Activated CD4-positive, CD25-positive, alpha-beta regulatory T cell (primary cell): ENCODE measurements around the gene SH3GLB2.
"Not testable (repeated sequence)": the region's sequence is repeated elsewhere in the genome, so short reads cannot be mapped to it uniquely, and the experiment has no call there.

Source experiments
- DNase-seq, 4 experiments: peaks; one replicate each; lab custom pipeline; 2025; lab: John Stamatoyannopoulos, UW

Gene SH3GLB2

DNA sequence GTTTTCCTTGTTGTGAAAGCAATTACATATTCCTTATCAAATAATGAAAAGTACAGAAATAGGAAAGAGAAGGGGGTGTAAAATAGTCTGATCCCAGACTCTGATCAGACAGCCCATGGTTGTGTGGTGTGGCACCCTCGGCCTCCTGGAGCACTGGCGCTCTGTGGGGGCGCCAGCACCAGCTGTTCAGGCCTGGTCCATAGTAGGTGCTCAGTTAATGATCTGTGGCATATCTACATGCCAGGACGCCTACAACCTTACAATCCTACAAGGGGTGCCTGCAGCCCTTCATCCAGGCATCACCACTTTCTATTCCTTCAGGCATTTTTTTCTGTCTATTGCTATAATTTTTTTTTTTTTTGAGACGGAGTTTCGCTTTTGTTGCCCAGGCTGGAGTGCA lies 24.9 kb upstream of the SH3GLB2 start:
- no peak for DNase-seq

DNA sequence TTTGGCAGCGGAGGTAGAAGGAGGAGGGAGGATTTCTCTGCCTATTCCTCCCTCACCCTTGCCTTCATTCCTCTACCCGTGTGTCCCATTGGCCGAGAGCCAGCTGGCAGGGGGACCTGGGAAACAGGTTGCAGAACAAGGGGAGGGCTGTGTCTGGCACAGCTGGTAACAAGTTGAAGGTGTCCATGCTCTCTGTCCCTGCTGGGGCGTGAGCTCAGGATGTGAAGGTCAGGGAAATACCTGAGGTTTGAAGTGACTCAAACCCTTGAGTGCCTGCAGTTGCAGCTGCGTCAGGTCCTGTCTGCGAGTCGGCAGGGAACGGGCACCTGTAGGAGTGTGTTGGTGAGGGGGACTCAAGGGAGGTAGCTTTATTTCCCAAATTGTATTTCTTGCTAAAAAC lies 24.5 kb upstream of the SH3GLB2 start:
- DNase-seq = no peak

DNA sequence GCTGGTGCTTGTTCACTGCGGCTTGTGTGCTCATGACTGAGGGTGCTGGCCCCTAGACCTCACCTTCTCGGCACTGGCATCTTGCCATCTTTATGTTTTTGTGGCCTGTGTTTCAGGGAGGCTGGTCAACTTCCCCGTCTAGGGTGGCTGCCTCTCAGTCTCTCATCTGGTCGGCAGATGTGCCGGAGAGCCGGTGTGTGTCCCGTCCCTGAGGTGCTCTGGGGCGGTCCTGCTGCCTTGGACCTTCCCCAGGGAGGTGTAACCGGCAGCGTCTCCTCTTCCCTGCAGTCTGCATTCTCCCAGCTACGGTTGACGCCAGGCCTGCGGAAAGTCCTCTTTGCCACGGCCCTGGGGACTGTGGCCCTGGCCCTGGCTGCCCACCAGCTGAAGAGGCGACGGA lies 13.9 kb upstream of the SH3GLB2 start:
- no peak for DNase-seq

DNA sequence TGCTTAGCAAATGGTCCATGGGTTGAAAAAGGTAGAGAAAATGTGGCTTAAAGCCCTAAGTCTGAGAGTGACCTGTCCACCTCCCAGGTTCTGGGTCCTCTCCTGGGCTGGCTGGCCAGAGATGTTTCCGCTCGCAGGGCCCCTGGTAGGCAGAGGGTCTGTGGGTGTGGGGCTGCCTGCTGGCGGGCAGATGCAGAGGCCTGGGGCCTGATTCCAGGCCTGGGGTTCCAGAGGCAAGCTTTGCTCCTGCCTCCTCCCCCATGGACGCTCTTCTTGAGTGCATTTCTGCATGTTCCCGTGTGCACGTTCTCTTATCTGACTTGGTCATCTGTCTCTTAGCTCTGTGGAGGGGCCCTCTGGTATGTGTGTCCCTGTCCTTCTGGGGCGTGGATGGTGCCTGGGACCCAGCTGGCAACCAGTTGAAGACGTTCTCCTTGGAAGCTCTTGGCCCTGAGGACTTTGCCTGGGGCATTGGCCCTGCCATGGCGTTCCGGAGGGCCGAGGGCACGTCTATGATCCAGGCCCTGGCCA lies 12.0 kb upstream of the SH3GLB2 start:
- DNase-seq = no peak

DNA sequence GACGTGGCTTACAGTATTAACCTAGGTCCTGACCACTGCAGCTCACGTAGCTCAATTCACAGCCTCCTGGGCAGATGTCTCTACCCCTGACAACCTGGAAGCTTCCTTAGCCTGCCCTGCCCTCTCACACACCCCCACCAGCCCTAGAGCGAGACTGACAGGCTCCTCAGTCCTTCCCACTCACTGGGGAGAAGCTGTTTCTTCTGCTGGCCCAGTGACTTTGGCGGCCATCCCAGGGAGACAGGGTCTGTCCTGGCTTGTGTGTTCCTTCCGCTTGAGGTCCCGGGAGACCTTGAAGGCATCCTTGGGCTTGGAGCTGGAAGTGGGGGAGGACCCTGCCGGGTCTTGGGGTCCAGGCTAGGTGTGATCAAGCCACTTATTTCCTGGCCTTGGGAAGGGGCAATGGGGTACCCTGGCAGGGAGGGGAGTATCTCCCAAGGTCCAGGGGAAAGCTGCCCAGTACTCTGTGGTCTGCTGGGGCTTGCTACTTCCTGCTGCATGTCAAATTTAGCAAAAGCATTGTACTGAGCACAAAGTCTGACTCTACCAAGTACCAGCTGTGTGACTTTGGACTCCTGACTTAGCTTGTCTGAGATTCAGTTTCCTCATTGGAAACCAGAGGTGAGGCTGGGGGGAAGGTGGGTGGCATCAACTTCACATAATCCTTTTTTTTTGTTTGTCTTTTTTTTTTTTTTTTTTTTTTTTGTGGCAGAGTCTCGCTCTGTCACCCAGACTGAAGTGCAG lies 10.2 kb upstream of the SH3GLB2 start:
- DNase-seq = no peak

DNA sequence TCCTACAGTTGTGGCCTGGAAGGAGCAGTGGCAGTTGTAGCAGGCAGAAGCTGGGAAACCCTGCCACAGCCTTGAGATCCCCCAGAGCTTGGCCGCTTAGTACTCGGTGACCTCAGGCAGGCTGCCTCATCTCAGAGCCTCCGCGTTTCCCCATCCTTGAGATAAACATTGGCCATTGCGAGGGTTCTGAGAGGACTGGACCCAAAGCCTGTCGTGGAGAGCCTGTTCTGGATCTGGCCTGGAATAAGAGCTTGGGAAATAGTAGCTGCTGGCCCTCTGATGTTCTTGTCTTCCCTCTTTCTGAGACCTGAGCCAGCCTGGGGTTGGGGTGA lies 9.6 kb upstream of the SH3GLB2 start:
- no peak for DNase-seq

DNA sequence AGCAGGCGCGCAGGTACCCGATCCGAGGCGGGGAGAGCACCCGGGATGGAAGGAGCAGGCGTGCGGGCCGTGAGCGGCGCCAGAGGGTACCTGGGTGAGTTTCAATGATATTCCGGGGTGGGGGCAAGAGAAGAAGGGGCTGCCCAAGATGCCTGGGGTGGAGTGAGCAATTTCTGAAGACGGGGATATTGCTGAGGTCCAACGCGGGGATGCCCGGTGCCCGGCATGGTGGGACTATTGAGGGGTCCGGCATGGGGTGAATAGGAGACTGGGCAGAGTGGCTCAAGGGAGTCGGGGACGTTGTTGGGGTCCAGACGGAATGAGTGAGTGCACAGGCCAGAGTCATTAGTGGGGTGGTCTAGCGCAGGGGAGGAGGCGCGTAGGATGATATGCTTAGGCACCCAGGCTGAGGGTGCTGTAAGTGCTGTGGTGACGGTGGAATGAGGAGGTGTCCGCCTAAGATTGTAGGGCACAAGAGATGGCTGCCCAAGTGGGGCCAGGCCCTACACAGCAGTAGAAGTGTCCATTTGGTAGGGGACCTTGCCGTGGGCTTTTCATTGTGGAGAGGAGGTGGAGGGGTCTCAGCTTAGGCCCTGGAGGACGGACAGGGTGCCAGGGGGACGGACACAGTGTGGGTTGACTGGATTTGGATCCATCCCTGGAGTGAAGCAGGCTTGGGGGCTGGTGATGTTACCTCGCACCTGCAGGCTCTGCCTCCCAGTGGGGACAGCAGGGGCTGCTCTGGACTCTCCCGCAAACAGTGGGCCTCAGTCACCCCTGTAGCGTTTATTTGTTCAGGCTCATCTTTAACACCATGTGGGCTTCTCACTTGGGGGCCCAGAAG lies 9.0 kb upstream of the SH3GLB2 start:
- DNase-seq = no peak

DNA sequence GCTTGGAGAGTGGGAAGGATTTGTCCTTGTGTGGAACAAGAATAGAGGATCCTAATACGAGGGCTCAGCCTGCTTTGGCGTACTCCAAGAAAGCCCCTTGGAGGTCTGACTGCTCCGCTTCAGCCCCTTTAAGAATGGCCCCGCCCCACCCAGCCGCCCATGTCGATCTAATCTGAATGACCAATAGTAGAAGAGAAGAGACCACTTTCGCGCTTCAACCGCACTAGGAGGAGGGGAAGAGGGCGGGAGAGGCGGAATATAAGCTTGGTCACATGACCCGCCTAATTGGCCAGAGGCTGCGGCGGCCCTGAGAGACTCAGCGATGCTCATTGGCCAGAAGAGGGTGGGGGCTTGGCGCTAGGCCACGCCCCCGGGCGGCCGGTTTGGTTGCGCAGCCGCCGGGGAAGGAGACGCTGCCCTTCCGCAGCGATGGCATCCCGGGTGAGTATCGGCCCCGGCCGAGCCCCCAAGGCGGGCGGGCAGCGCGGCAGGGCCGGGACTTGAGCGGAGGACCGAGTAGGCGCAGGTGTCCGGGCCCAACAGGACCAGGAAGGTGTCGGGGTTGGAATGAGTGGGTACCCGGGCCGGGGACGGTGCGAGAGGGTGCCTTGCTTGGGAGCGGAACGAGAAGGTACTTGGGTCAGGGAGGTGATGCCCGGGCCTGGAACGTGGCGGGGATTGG lies 8.3 kb upstream of the SH3GLB2 start, which contains the start of gene MIGA2:
Gene MIGA2 (plus strand): TSS at position 386 of the 682 bp plus-strand sequence. CDS start 3,969 bp downstream, outside the sequence.
- DNase-seq = peak; percentile 84 to 88 (median 86)

- not testable (repeated sequence) for DNase-seq
These were observed 7.7 kb upstream of the SH3GLB2 start for GRCh38 chr9:129035838-129036237.

- DNase-seq = no peak
These were observed 5.1 kb upstream of the SH3GLB2 start for GRCh38 chr9:129033216-129033615.

DNA sequence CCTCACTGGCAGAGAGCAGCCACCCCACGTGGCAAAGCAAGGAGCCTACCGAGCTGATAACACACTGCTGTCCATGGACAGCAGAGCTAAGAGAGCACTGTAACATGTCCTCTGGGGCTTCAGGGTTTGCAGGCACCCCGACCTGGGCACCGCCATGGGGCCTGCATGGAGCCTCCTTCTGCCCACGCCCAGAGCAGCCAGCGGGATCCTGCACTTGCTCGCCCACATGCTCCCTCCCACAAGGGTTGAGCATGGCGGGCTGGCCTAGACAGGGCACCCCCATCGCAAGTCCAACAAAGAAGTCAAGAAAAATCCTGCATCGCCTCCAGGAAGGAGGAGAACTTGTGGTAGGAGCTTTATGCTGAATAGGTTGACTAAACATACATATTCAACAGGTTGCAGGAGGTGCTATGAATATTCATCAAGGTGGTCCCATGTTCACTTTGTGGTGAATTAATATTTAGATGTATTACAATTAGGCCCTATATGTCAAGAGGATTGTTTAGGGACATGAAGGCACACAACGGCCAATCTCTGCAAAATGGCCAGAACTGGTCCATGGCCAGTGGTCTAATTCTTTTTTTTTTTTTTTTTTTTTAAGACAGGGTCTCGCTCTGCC lies 4.5 kb upstream of the SH3GLB2 start:
- no peak for DNase-seq

- DNase-seq = no peak
These were observed 3.4 kb upstream of the SH3GLB2 start for GRCh38 chr9:129031514-129031913.

GRCh38 chr9:129030191-129030590 lies 2.1 kb upstream of the SH3GLB2 start:
- DNase-seq = no peak

DNA sequence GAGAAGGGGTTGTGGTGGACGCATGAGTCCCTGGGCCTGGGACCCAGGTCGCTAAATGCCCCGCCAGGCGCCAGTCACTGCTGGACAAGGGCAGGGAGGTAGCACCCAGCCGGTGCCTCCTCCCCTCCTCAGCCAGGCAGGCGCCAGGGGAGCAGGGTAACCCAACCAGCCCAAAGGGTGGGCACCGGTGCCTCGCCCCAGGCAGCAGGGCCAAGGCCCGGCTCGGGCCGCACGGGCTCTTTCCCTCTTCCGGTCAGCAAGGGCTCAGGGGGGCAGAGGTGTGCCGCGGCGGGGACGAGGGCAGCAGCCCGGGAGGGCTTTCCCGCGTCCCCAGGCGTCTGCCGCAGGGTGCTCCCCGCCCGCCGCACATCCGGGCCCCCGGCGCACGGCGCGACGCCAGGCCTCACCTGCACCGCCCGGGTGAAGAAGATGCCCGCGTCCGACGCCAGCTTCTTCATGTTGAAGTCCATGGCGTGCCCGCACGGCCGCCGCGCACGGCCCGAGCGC lies 393 bp downstream of the SH3GLB2 start:
- peak; percentile 54 to 80 (median 63) for DNase-seq

DNA sequence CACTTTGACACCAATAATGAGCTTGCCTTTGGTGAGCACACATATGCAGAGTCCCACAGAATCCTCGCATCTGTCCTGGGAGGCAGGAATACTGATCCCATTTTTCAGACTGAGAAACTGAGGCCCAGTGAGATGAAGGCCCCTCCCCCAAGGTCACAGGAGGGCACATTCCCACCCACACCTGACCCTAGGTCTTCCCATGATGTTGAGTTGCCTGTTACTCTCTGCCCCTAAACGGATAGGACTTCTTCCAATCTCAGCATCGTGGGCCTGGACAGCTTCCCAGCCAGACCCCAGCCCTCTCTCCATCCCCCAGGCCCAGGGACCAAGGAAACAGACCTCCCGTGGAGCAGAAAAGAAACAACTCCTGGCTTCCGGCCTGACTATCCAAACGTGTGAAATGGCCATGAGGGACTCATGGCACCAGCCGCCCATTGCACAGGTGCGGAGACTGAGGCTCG lies 877 bp downstream of the SH3GLB2 start:
- DNase-seq = no peak

DNA sequence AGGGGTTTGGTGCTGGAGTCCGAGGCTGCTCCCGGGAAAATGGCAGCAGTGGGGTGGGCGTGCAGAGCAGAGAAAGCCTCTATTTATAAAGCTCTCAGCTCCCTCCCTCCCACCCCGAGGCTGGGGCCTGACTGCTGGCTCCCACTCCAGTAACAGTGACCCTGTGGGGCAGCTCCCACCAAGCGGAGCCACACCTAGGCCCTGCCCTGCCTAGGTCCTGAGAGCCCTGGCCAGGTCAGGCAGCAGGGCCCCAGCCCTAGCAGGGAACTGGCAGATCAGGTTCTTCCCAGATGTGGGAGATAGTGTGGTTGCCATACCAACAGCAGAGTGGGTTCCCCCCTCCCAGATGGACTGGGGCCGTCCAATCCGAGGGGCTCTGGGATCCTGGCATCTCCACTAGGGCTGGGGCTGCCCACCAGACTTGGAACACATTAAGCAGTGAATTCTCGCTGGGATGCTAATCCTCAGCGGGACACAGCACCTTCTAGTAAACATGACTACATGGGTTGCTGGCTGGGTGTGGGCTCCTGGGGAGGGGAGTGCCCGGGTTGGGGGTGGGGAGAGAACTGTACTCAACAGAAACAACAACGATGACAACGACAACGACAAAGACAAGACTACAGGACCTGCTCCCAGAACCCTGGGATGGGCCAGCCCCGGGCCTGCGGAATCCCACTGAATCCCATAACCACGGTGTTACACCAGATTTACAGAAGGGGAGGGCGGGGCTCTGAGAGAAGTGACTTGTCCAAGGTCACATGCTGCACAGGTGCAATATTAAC lies 1.5 kb downstream of the SH3GLB2 start:
- no peak for DNase-seq

GRCh38 chr9:129023908-129024233 lies 4.3 kb downstream of the SH3GLB2 start:
- DNase-seq = no peak

DNA sequence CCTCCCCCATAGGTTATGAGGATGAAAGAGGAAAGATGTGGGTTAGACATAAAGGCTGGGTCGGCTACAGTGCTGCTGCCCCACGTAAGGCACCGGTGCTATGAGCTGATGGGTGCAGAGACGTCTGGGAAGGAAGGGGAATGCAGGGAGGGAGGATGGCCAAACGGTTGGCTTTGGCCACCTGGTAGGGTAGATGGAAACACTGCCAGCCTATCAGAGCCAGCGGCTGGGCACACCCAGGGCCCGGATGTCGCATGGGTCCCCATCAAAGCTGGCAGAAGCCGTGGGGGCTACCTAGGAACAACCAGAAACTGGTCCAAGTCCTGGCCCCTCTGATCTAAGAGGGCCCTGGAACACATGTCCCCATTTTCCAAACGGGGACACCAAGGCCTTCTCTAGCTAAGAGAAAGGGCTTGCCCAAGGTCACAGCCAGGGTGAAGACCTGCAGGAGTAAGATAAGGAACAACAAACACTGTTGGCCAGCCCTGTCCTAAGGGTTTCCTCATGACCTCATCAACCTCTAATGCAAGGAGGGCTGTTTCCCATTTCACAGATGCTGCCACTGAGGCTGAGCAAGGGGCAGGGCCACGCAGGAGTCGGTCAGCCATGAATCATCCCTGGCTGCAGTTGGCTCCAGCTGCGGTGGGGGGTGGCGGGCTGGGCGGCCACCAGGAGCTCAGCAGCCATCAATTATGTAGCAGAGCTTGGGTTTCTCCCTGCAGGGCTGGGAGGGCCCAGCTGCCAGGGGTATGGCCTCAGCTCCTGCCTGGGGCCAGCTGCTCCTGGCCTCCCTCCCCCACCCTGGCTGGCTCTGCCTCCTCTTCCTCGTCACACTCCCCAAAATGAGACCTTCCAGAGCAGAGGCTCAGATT lies 4.9 kb downstream of the SH3GLB2 start:
- DNase-seq = no peak

DNA sequence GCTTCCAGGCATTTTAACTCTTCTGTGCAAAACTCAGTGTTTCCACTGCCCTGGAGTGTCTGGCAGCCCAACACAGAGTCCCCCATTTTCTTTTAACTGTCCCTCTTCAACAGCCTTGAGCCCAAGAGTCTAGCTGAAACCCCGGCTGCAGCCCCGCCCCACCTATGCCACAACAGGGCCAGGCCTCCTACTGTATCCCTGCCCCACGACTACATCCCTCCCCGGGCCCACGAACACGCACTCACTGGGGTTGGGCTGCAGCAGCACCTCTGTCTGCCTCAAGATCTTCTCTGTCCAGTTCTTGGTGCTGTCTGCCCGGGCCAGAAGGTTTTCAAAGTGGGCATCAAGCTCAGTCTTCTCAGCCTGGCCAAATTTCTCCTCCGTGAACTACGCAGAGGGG lies 6.1 kb downstream of the SH3GLB2 start:
- DNase-seq = no peak

DNA sequence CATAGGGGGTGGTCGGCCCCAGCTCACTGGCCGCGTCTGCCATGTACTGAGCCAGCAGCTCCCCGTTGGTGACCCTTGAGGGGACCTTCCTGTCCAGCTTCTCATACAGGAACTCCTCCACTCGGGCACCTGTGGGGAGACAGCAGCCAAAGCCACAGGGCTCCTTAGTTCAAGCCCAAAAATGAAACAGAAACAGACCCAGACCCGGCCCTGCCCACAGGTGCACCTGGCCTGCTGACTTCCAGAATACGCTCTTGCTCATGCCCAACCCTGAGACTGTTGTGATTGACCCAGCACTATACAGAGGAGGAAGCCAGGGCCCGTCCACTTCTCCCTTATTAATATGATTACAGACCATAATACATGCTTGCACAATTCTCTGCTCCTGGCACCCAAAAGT lies 7.0 kb downstream of the SH3GLB2 start:
- no peak for DNase-seq
